Esophagus squamous epithelium (tissue), 5 donors: ENCODE measurements around the gene GAS7. TPM values are rescaled to one million over a fixed set of nuclear protein-coding genes. Genes with fewer than 3 reads are reported as not detected.

Source experiments
- DNase-seq: peaks from one replicate; lab custom pipeline; 2025; lab: John Stamatoyannopoulos, UW
- H3K27ac ChIP-seq, 4 donors: fragments of 200-600 bp; sonication (generic); one replicate each; pipeline ENCODE4 v1.5.1; 2016 to 2019; ENCODE audit warnings: mild to moderate bottlenecking in 1 of 4
- H3K27me3 ChIP-seq, 4 donors: fragments of 200-600 bp; sonication (generic); 1 replicate in 3 of 4; 2 replicates in 1 of 4; pipeline versions ENCODE4 v1.5.1 to v1.6.0; 2017 to 2021; ENCODE audit warnings: antibody characterized with exemption in 1 of 4
- H3K36me3 ChIP-seq, 3 donors: fragments of 200-600 bp; sonication (generic); one replicate each; pipeline ENCODE4 v1.5.1; 2016 to 2019
- H3K4me1 ChIP-seq, 3 donors: fragments of 200-600 bp; sonication (generic); one replicate each; pipeline ENCODE4 v1.5.1; 2017 to 2019
- H3K4me3 ChIP-seq, 4 donors: fragments of 200-600 bp; sonication (generic); 1 replicate in 3 of 4; 2 replicates in 1 of 4; pipeline ENCODE4 v1.5.1; 2016 to 2019; ENCODE audit warnings: mild to moderate bottlenecking in 2 of 4, moderate library complexity in 1 of 4
- H3K9me3 ChIP-seq, 3 donors: fragments of 200-600 bp; sonication (generic); one replicate each; pipeline ENCODE4 v1.5.1; 2016 to 2019
- CTCF ChIP-seq, 6 experiments: fragments of 450-650 bp in 4 of 6; fragments of 200-600 bp in 2 of 6; sonication (generic) in 2 of 6; IDR thresholded peaks; one replicate each; pipeline ENCODE4 v1.5.1; 2016 to 2019; ENCODE audit warnings: antibody characterized with exemption in 6 of 6, mild to moderate bottlenecking in 4 of 6, moderate library complexity in 4 of 6
- POLR2A ChIP-seq, 4 donors: fragments of 450-650 bp; IDR thresholded peaks; one replicate each; pipeline ENCODE4 v1.6.1; 2017; ENCODE audit warnings: antibody characterized with exemption in 4 of 4, mild to moderate bottlenecking in 4 of 4, moderate library complexity in 3 of 4
- WGBS, 2 donors: methylation state at CpG; one replicate each; pipeline ENCODE4 v1.1.5; 2018; 5-methylcytosine and 5-hydroxymethylcytosine counted together
- intact Hi-C: fragments of 100-400 bp; cut with DNase I; formaldehyde crosslinking; loops from one replicate; pipeline ENCODE4 v1.15.0; 2022
- total RNA-seq, 4 donors: library from RNA; depleted of rRNA; stranded (reverse); fragments of >200 nt; gene quantifications; one replicate each; pipeline ENCODE4 v1.1.0, GENCODE V29; 2016
- donor health status: DM: yes; HTN: yes; CAD: no.

The GAS7 gene
- total RNA-seq, 4 donors from 2014 or later, result 16.8 to 39.1 (median 30.1) TPM

- H3K27me3 ChIP-seq, result no peaks in the 10 kb centered on the region
- H3K4me3 ChIP-seq, result no peak overlapping the region
- H3K27ac ChIP-seq, result no peak overlapping the region
- peaks cover 0 to 47% (median 6%) of the 10 kb centered on the region in 3 donors for H3K36me3 ChIP-seq
- no peak for TF ChIP-seq CTCF (IDR thresholded peaks at IDR 0.05)
- TF ChIP-seq POLR2A (IDR thresholded peaks at IDR 0.05), result no peak
- no peaks in the 10 kb centered on the region for H3K4me1 ChIP-seq
- intact Hi-C loops, result no loop called here
- 86 to 89% methylated on average over 9 to 14 of the region's 19 CpGs for whole genome bisulfite sequencing, 2 donors
- H3K9me3 ChIP-seq, result no peaks in the 10 kb centered on the region
- no peak for DNase-seq
These were observed 280.6 kb downstream of the GAS7 start for GRCh38 chr17:9917801-9918200.

- Histone ChIP-seq H3K27ac (no peak overlapping the region), H3K36me3 (peaks cover 0 to 47% (median 6%) of the 10 kb centered on the region in 3 donors), H3K27me3 (no peaks in the 10 kb centered on the region), H3K4me3 (no peak overlapping the region), H3K4me1 (no peaks in the 10 kb centered on the region), H3K9me3 (no peaks in the 10 kb centered on the region)
- intact Hi-C loops, result no loop called here
- TF ChIP-seq POLR2A (IDR thresholded peaks at IDR 0.05) (no peak), CTCF (IDR thresholded peaks at IDR 0.05) (no peak)
- WGBS, 2 donors, result 88 to 92% methylated on average over 2 of the region's 13 CpGs
- DNase-seq, result no peak
These were observed 281.3 kb downstream of the GAS7 start for GRCh38 chr17:9917131-9917530.

- H3K36me3 ChIP-seq, result peaks cover 0 to 47% (median 6%) of the 10 kb centered on the region in 3 donors
- no peak overlapping the region for H3K27ac ChIP-seq
- H3K4me1 ChIP-seq, result no peaks in the 10 kb centered on the region
- no peaks in the 10 kb centered on the region for H3K9me3 ChIP-seq
- 0% methylated on average over 1 of the region's 8 CpGs; no CpG with 5 or more reads in 1 of the 2 donors for WGBS, 2 donors
- intact Hi-C loops, result no loop called here
- no peak overlapping the region for H3K4me3 ChIP-seq
- H3K27me3 ChIP-seq, result no peaks in the 10 kb centered on the region
- DNase-seq, result no peak
- TF ChIP-seq POLR2A (IDR thresholded peaks at IDR 0.05) (no peak), CTCF (IDR thresholded peaks at IDR 0.05) (no peak)
These were observed 282.3 kb downstream of the GAS7 start for GRCh38 chr17:9916108-9916507.

- intact Hi-C loops, result no loop called here
- Histone ChIP-seq H3K4me3 (no peak overlapping the region), H3K4me1 (no peaks in the 10 kb centered on the region), H3K27me3 (no peaks in the 10 kb centered on the region), H3K9me3 (no peaks in the 10 kb centered on the region), H3K27ac (no peak overlapping the region), H3K36me3 (peaks cover 0 to 36% (median 6%) of the 10 kb centered on the region in 3 donors)
- TF ChIP-seq CTCF (IDR thresholded peaks at IDR 0.05) (no peak), POLR2A (IDR thresholded peaks at IDR 0.05) (no peak)
- no peak for DNase-seq
- 71 to 82% methylated on average over 5 of the region's 5 CpGs for WGBS, 2 donors
These were observed 284.9 kb downstream of the GAS7 start for GRCh38 chr17:9913476-9913875.

GRCh38 chr17:9912121-9913099 lies 286.0 kb downstream of the GAS7 start:
- H3K27me3 ChIP-seq, result no peaks in the 10 kb centered on the region
- intact Hi-C loops, result no loop called here
- no peak overlapping the region for H3K27ac ChIP-seq
- H3K4me3 ChIP-seq, result no peak overlapping the region
- DNase-seq, result no peak
- 66 to 74% methylated on average over 16 to 18 of the region's 18 CpGs for WGBS, 2 donors
- peaks cover 0 to 6% (median 0%) of the 10 kb centered on the region in 3 donors for H3K4me1 ChIP-seq
- peaks cover 0 to 25% (median 6%) of the 10 kb centered on the region in 3 donors for H3K36me3 ChIP-seq
- TF ChIP-seq POLR2A (IDR thresholded peaks at IDR 0.05), result no peak
- TF ChIP-seq CTCF (IDR thresholded peaks at IDR 0.05), result no peak
- no peaks in the 10 kb centered on the region for H3K9me3 ChIP-seq
